ENCODE measurements around the gene SCGN. TPM values are rescaled to one million over a fixed set of nuclear protein-coding genes. Genes with fewer than 3 reads are reported as not detected.

SCGN gene
- total and polyA plus RNA-seq, 2 of the 13 experiments (the other 11 are each of a cell fraction or from before 2014, with no cell fraction given) = 2.9 to 29.0 TPM

- TF ChIP-seq PRDM15 (CRISPR knock-in tag; IDR thresholded peaks at IDR 0.05) = no peak
- TF ChIP-seq ZNF496 (CRISPR knock-in tag; IDR thresholded peaks at IDR 0.05; ENCODE audit: insufficient replicate concordance) = no peak
- TF ChIP-seq KDM4B (CRISPR knock-in tag; IDR thresholded peaks at IDR 0.05) = no peak
- no peak for TF ChIP-seq MTA3 (CRISPR knock-in tag; IDR thresholded peaks at IDR 0.05)
- no peak for TF ChIP-seq GABPB1 (CRISPR knock-in tag; IDR thresholded peaks at IDR 0.05)
- TF ChIP-seq ZNF589 (CRISPR knock-in tag; conservative IDR thresholded peaks at IDR 0.05) = no peak
- peak in 1 of 2 experiments; percentile 77; a peak in 2 of 4 replicates for TF ChIP-seq EP300 (IDR thresholded peaks at IDR 0.05; ENCODE audit: low read depth in 2 of 2, low read length in 2 of 2)
- TF ChIP-seq EP300 (CRISPR knock-in tag; IDR thresholded peaks at IDR 0.05; ENCODE audit: borderline replicate concordance) = no peak; the same call in 1 of the 2 replicates
- TF ChIP-seq ZNF3 (CRISPR knock-in tag; IDR thresholded peaks at IDR 0.05) = no peak
- TF ChIP-seq RNF219 (CRISPR knock-in tag; IDR thresholded peaks at IDR 0.05) = no peak
- no peak for TF ChIP-seq ZNF570 (CRISPR knock-in tag; IDR thresholded peaks at IDR 0.05; ENCODE audit: borderline replicate concordance)
- no peak for TF ChIP-seq ZNF816 (CRISPR knock-in tag; IDR thresholded peaks at IDR 0.05; ENCODE audit: borderline replicate concordance)
- no peak for TF ChIP-seq AKAP8 (CRISPR knock-in tag; IDR thresholded peaks at IDR 0.05)
- TF ChIP-seq HMG20A (CRISPR knock-in tag; IDR thresholded peaks at IDR 0.05; ENCODE audit: borderline replicate concordance) = peak; percentile 80; the same call in 1 of the 2 replicates
- TF ChIP-seq PRDM4 (CRISPR knock-in tag; IDR thresholded peaks at IDR 0.05; ENCODE audit: borderline replicate concordance) = no peak
- TF ChIP-seq KLF15 (CRISPR knock-in tag; IDR thresholded peaks at IDR 0.05; ENCODE audit: borderline replicate concordance) = no peak
- TF ChIP-seq ZNF124 (CRISPR knock-in tag; IDR thresholded peaks at IDR 0.05) = no peak
- peak; percentile 49; the same call in 1 of the 2 replicates for TF ChIP-seq ETV5 (CRISPR knock-in tag; IDR thresholded peaks at IDR 0.05; ENCODE audit: borderline replicate concordance)
- no peak for TF ChIP-seq ZNF431 (CRISPR knock-in tag; IDR thresholded peaks at IDR 0.05; ENCODE audit: borderline replicate concordance, low read depth)
- no peak for TF ChIP-seq MTF2 (CRISPR knock-in tag; IDR thresholded peaks at IDR 0.05; ENCODE audit: borderline replicate concordance)
- TF ChIP-seq RARG (CRISPR knock-in tag; IDR thresholded peaks at IDR 0.05; ENCODE audit: low read depth) = no peak
- TF ChIP-seq ZFP1 (CRISPR knock-in tag; IDR thresholded peaks at IDR 0.05) = no peak
- TF ChIP-seq ZNF382 (CRISPR knock-in tag; IDR thresholded peaks at IDR 0.05; ENCODE audit: borderline replicate concordance) = no peak
- TF ChIP-seq ATAD3A (CRISPR knock-in tag; IDR thresholded peaks at IDR 0.05) = no peak
These were observed 11.6 kb upstream of the SCGN start (continued) for GRCh38 chr6:25640446-25640845.
